GM19468 (cell line): Measurements from ENCODE around the gene TEX29.

Experiments used
- ATAC-seq: cut with Tn5 transposase; IDR thresholded peaks from one replicate; pipeline ENCODE4 v1.9.1; 2021; ENCODE audit warnings: mild to moderate bottlenecking, moderate library complexity, moderate number of reproducible peaks; ENCODE audit not compliant: unreplicated experiment; ENCODE audit errors: extremely low read depth

Gene TEX29

DNA sequence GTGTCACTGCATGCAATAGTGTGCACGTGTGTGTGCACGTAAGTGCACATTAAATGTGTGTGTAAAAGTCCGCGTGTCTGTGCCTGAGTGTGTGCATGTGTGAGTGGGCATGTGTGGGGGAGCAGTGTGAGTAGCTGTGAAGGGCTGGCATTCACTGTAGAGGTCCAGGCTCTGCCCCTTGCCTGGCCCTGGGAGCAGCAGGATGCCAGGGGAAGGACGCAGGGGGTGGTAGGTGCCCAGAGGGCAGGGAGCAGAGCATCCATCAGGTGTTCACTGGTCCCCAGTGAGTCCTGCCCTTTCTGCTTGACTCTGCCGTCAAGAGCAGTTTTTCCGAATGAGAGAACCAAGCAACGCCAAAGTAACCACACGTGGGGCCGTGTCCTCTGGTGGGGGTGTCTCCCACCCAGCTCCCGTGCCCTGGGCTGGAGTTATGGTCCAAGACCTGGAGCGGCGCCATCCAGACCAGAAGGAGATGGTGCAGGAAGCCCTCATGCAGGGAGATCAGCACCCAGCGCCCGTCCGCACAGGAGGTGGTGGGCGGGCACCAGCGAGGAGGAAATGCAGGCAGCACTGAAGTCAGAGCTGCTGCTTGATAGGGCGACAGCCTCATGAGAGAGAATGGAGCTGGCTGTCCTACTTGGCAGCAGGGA lies 68.5 kb downstream of the TEX29 start:
- no peak for ATAC-seq

DNA sequence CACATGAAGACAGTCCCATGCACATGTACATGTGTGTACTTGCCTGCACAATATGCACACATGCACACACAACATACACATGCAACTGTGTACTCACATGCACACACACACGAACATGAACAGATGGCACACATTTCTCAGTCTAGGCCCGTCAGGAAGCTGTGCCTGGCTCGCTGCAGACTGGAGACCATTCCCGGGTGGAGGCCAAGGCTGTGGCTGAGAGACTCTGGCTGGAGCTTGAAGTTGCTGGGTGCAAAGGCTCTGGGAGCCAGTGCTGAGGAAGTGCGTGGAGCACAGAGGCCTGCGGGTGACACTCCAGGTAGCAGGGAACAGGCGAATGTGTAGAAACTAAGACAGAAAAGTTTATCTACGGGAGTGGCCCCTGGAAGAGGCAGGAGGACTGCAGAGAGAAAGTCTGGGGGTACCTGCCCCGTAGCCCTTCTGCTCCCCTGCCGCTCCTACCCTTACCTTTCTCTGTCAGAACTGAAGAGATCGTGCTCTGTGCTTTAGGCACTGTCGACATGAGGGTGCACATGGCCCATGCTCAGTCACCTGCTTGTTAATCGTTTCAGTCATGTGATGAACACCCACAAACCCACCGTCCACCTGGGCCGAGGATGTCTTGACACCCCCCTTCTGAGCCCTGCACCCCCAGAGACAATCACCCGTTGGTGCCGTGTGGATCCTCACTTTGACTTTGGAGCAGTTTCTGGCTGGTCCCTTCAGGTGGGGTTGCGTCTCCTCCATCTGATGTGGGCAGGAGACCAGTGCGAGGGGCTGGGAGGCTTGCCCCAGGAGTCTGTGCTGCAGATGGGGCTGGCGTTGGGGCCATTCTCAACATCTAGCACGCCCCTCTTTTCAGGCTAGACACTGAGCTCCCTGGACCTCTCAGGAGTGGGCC lies 69.4 kb downstream of the TEX29 start:
- ATAC-seq: no peak

- no peak for ATAC-seq
Measured at GRCh38 chr13:111390522-111391270, 70.3 kb downstream of the TEX29 start.

DNA sequence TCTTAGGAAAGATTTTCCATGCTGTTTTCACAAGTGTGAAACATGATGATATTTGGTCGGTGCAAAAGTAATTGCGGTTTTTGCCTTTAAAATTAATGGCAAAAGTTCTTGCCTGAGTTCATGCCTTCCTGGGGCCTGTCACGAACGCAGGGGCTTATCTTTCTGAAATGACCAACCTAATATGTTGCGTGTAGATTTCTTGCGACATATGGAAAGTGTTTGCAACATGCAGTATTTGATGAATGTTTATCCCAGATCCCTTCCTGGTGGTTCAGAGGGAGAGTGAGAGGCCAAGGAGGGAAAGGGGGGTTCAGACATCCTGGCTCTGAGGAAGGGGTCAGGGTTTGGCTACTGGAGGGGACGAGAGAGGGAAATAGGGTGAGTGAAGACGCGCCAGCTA lies 72.0 kb downstream of the TEX29 start:
- no peak for ATAC-seq

DNA sequence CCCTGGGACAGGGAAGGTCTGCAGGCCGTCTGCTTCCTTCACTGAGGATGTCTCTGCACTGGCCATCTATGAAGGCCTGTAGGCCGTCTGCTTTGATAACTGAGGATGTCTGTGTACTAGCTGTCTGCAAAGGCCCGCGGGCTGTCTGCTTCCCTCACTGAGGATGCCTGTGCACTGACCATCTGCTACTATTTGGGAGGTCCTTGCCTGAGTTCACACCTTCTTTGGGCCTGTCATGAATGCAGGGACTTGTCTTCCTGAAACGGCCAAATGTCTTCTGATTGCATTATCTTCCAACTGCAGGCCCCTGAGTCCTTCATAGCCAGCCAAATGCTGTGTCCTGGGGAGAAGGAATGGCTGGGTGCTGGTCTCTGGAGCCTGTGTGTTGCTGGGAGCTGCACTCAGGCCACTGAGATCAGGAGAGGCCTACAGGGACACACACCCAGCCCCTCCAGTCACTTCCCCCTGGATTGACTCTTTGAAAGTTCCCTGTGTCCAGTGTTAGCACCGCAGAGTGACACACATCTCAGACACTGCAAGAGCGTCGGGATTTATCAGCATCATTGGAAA lies 72.9 kb downstream of the TEX29 start:
- ATAC-seq: no peak
